HepG2 (cell line): ENCODE measurements around the gene AQP6. TPM values are rescaled to one million over a fixed set of nuclear protein-coding genes. Genes with fewer than 3 reads are reported as not detected.

Experiments used
- ATAC-seq: fragments of 200-7000 bp; cut with Tn5 transposase; 3 replicates; pipeline ENCODE4 v1.9.1; 2020; ENCODE audit warnings: mild to moderate bottlenecking, moderate library complexity
- BruUV-seq: library from RNA; stranded (reverse); fragments of 400-500 nt; replicated peaks from 2 replicates; lab custom pipeline; 2021; lab: Mats Ljungman, UMichigan
- CTCF ChIA-PET: fragments of 300-600 bp; formaldehyde crosslinking; extraction: SDS; loops from one replicate; lab custom pipeline; 2021; ENCODE audit warnings: low total read pairs, inconsistent platforms, low intra/inter-chr PET ratio; lab: Yijun Ruan, JAX
- POLR2A ChIA-PET: fragments of 350-600 bp; sonication (Branson Sonifier 250); formaldehyde crosslinking; loops from one replicate; lab custom pipeline; 2020; ENCODE audit warnings: antibody characterized with exemption, inconsistent platforms; lab: Yijun Ruan, JAX
- DNase-seq: peaks from one replicate; pipeline ENCODE4 v3.0.0-alpha.2; 2015; ENCODE audit warnings: low spot score
- FAIRE-seq: peaks from 3 replicates; lab custom pipeline; 2011; peaks lifted over from hg19 to GRCh38; lab: Jason Lieb, UNC
- H2AFZ ChIP-seq: one replicate; pipeline ENCODE4 v1.6.1; 2011; ENCODE audit warnings: low read length, inconsistent platforms
- H3K27ac ChIP-seq: fragments of 300-600 bp; 3 replicates; pipeline ENCODE4 v1.8.0; 2011; ENCODE audit warnings: mixed run types, mild to moderate bottlenecking, mixed read lengths, low read length, inconsistent platforms; ENCODE audit not compliant: insufficient read depth; ENCODE audit errors: extremely low read length
- H3K27me3 ChIP-seq, 2 experiments: fragments of 200-600 bp in 1 of 2; 2 replicates in 1 of 2; 3 replicates in 1 of 2; pipeline versions ENCODE4 v1.6.0 to v1.8.0; 2011; ENCODE audit warnings: low read length in 2 of 2, mild to moderate bottlenecking in 2 of 2, moderate library complexity in 2 of 2, inconsistent platforms in 1 of 2; ENCODE audit not compliant: insufficient read depth in 2 of 2, control insufficient read depth in 1 of 2
- H3K36me3 ChIP-seq, 2 experiments: fragments of 200-600 bp in 1 of 2; replicated peaks in 1 of 2; 2 replicates in 1 of 2; 3 replicates in 1 of 2; pipeline versions ENCODE4 v1.5.1 to v1.8.0; 2011; ENCODE audit warnings: low read length in 2 of 2, inconsistent platforms in 1 of 2; ENCODE audit not compliant: insufficient read depth in 2 of 2, control insufficient read depth in 1 of 2
- H3K4me1 ChIP-seq: 2 replicates; pipeline ENCODE4 v1.5.1; 2012; ENCODE audit warnings: low read length, inconsistent platforms; ENCODE audit not compliant: insufficient read depth
- H3K4me2 ChIP-seq: 2 replicates; pipeline ENCODE4 v1.6.0; 2011; ENCODE audit warnings: low read depth, low read length, inconsistent platforms
- H3K4me3 ChIP-seq, 3 experiments: fragments of 200-600 bp in 1 of 3; sonication (generic), shearing (Covaris generic) in 1 of 3; replicated peaks in 1 of 3; 2 replicates each; pipeline ENCODE4 v1.5.1; 2011 to 2016; ENCODE audit warnings: low read length in 3 of 3, inconsistent platforms in 2 of 3, low read depth in 2 of 3, mild to moderate bottlenecking in 2 of 3, control low read depth in 1 of 3, mixed read lengths in 1 of 3; ENCODE audit not compliant: insufficient read depth in 1 of 3
- H3K79me2 ChIP-seq: one replicate; pipeline ENCODE4 v1.6.1; 2011; ENCODE audit warnings: low read length, inconsistent platforms; ENCODE audit not compliant: insufficient read depth
- H3K9ac ChIP-seq: 2 replicates; pipeline ENCODE4 v1.6.0; 2011; ENCODE audit warnings: mild to moderate bottlenecking, low read depth, low read length, inconsistent platforms; ENCODE audit not compliant: insufficient read depth
- H3K9me3 ChIP-seq: 2 replicates; pipeline ENCODE4 v1.5.1; 2012; ENCODE audit warnings: mild to moderate bottlenecking, low read length
- H4K20me1 ChIP-seq: 2 replicates; pipeline ENCODE4 v1.6.0; 2011; ENCODE audit warnings: inconsistent platforms, mild to moderate bottlenecking, low read length, moderate library complexity; ENCODE audit not compliant: insufficient read depth
- ARID4A ChIP-seq: sonication (generic); formaldehyde crosslinking; IDR thresholded peaks from 2 replicates; pipeline ENCODE4 v1.5.0; 2020; ENCODE audit warnings: mild to moderate bottlenecking, missing genetic modification reagents, borderline replicate concordance
- FOXK2 ChIP-seq: fragments of 450-650 bp; IDR thresholded peaks from 2 replicates; pipeline ENCODE4 v1.6.1; 2016
- HNF1B ChIP-seq: sonication (generic); formaldehyde crosslinking; IDR thresholded peaks from 2 replicates; pipeline ENCODE4 v1.5.1; 2020; ENCODE audit warnings: mild to moderate bottlenecking, moderate library complexity, missing genetic modification reagents
- HNF4A ChIP-seq: sonication (generic); formaldehyde crosslinking; IDR thresholded peaks from 2 replicates; pipeline ENCODE4 v1.4.0; 2020; ENCODE audit warnings: missing genetic modification reagents
- MTF1 ChIP-seq: sonication (generic); formaldehyde crosslinking; IDR thresholded peaks from 2 replicates; pipeline ENCODE4 v1.5.0; 2020; ENCODE audit warnings: missing genetic modification reagents
- NFRKB ChIP-seq: fragments of 450-650 bp; IDR thresholded peaks from 2 replicates; pipeline ENCODE4 v1.6.1; 2017
- PHF20 ChIP-seq: sonication (generic); formaldehyde crosslinking; IDR thresholded peaks from 2 replicates; pipeline ENCODE4 v1.5.0; 2020; ENCODE audit warnings: mild to moderate bottlenecking, missing genetic modification reagents
- REPIN1 ChIP-seq: sonication (generic); formaldehyde crosslinking; IDR thresholded peaks from 2 replicates; pipeline ENCODE4 v1.8.0; 2022; ENCODE audit warnings: missing genetic modification reagents, low read depth, mild to moderate bottlenecking, borderline replicate concordance
- RFX1 ChIP-seq: fragments of 450-650 bp; IDR thresholded peaks from 2 replicates; pipeline ENCODE4 v1.6.1; 2017
- SOX6 ChIP-seq, 2 experiments: fragments of 450-650 bp in 1 of 2; sonication (generic) in 1 of 2; formaldehyde crosslinking in 1 of 2; IDR thresholded peaks; 2 replicates each; pipeline versions ENCODE4 v1.4.0 to v1.6.1; 2017 to 2020; ENCODE audit warnings: antibody characterized with exemption in 1 of 2, mild to moderate bottlenecking in 1 of 2, missing genetic modification reagents in 1 of 2
- SP5 ChIP-seq: IDR thresholded peaks from 2 replicates; pipeline ENCODE4 v1.6.1; 2016; ENCODE audit warnings: low read depth, borderline replicate concordance
- TAF15 ChIP-seq: fragments of 200-400 bp; formaldehyde crosslinking; IDR thresholded peaks from one replicate; pipeline ENCODE4 v1.6.1; 2018; ENCODE audit warnings: mild to moderate bottlenecking, low read depth, low read length; ENCODE audit not compliant: poor library complexity, severe bottlenecking
- ZFYVE20 ChIP-seq: sonication (generic); formaldehyde crosslinking; IDR thresholded peaks from 2 replicates; pipeline ENCODE4 v1.8.0; 2023; ENCODE audit warnings: low read depth, mild to moderate bottlenecking, moderate library complexity, missing genetic modification reagents, borderline replicate concordance
- ZNF10 ChIP-seq: sonication (generic); formaldehyde crosslinking; IDR thresholded peaks from 2 replicates; pipeline ENCODE4 v1.4.0; 2020; ENCODE audit warnings: mild to moderate bottlenecking, low read depth, missing genetic modification reagents, borderline replicate concordance
- ZNF232 ChIP-seq: sonication (generic); formaldehyde crosslinking; IDR thresholded peaks from 2 replicates; pipeline ENCODE4 v1.4.0; 2020; ENCODE audit warnings: missing genetic modification reagents, borderline replicate concordance
- ZNF264 ChIP-seq: sonication (generic); formaldehyde crosslinking; IDR thresholded peaks from 2 replicates; pipeline ENCODE4 v1.4.0; 2020; ENCODE audit warnings: missing genetic modification reagents
- ZNF335 ChIP-seq: sonication (generic); formaldehyde crosslinking; IDR thresholded peaks from 2 replicates; pipeline ENCODE4 v1.4.0; 2020; ENCODE audit warnings: missing genetic modification reagents
- WGBS: methylation state at CpG from one replicate; pipeline ENCODE4 v1.1.6; 2017; ENCODE audit warnings: low lambda C conversion rate; 5-methylcytosine and 5-hydroxymethylcytosine counted together
- in situ Hi-C: cut with HindIII; loops from 2 replicates; pipeline ENCODE4 v1.10.0; 2017; ENCODE audit warnings: low pct_unique_long_range_greater_than_20kb; ENCODE audit not compliant: extremely low pct_ligation_motif_present
- intact Hi-C: fragments of 100-400 bp; cut with micrococcal nuclease; formaldehyde crosslinking; loops from one replicate; pipeline ENCODE4 v1.10.0; 2022; ENCODE audit not compliant: unreplicated experiment
- polyA plus RNA-seq, 8 experiments: library from polyadenylated mRNA; depleted of rRNA in 3 of 8; stranded (reverse) in 7 of 8; unstranded in 1 of 8; fragments of >200 nt; fragmentation: Illumina TruSeq in 4 of 8; extraction: Trizol in 4 of 8; gene quantifications; 2 replicates each; pipeline versions ENCODE4 v1.2.1 to v1.2.3, GENCODE V29; 2011 to 2016; ENCODE audit warnings: low read depth in 4 of 8, missing spikeins in 1 of 8, mixed read lengths in 1 of 8; ENCODE audit not compliant: insufficient read depth in 1 of 8
- total RNA-seq, 5 experiments: library from RNA; depleted of rRNA; stranded (reverse); fragments of >200 nt; fragmentation: Illumina TruSeq; extraction: Trizol; gene quantifications; 2 replicates each; pipeline ENCODE4 v1.2.3, GENCODE V29; 2016; ENCODE audit warnings: low read depth in 1 of 5
- TF ChIP-seq, protein P1 (sequence below): sonication (generic); formaldehyde crosslinking; IDR thresholded peaks from 2 replicates; pipeline ENCODE4 v1.5.0; 2020; ENCODE audit warnings: mild to moderate bottlenecking, low read depth, missing genetic modification reagents, borderline replicate concordance

The AQP6 gene
- total and polyA plus RNA-seq, 2 of the 13 experiments (the other 11 are each of a cell fraction or from before 2014, with no cell fraction given): 0.32 to 1.3 TPM

DNA sequence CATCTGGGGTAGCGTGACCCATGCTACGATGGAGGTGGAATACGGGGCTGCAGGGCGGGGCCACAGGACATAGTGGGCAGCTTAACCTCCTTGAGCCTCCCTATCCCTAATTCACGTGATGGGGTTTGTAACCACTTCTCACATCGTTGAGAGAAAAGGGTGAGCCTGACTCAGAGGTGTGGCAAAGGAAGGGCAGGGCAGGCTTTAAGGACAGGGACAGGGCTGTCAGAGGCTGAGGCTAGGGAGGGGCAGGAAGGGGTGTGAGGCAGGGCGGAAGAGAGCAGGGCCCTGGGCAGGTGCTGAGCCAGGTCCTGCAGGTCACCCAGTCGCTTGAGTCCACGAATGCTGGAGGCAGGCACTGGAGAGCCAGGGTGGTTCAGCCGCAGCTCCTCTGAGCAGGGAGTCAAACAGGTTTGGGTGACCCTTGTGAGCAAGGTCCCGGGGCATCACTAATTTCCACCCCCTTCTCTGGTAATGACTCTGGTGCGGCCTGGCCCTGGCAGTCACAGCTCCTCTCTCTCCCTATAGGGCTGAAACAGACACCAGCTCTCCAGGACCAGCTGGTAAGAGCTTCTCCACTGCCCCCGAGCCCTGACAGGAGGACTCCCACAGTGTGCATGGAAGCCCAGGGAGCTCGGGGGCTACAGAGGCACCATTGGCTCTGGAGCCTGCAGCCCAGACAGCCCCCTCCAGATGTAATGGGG, 29.7 kb upstream of the AQP6 start:
- Histone ChIP-seq H2AFZ (no peak overlapping the region), H3K27me3 (peaks cover 3 to 9% of the 10 kb centered on the region in 2 experiments; a peak in 3 of 5 replicates), H3K4me3 (no peak overlapping the region), H3K27ac (no peak overlapping the region), H3K9me3 (no peaks in the 10 kb centered on the region), H3K79me2 (no peaks in the 10 kb centered on the region), H4K20me1 (no peaks in the 10 kb centered on the region), H3K36me3 (no peaks in the 10 kb centered on the region), H3K4me2 (no peak overlapping the region), H3K4me1 (peaks cover 29% of the 10 kb centered on the region), H3K9ac (no peak overlapping the region)
- ATAC-seq (no peak), FAIRE-seq (no peak), DNase-seq (no peak)
- no peak for TF ChIP-seq PHF20 (CRISPR knock-in tag)
- TF ChIP-seq ZNF264: no peak
- TF ChIP-seq SOX6 (IDR thresholded peaks at IDR 0.05): no peak
- no peak for TF ChIP-seq SOX6 (CRISPR knock-in tag; IDR thresholded peaks at IDR 0.05)
- TF ChIP-seq FOXK2: no peak
- no peak for TF ChIP-seq REPIN1 (CRISPR knock-in tag)
- no peak for TF ChIP-seq MTF1 (CRISPR knock-in tag)
- TF ChIP-seq ZNF232 (CRISPR knock-in tag): no peak
- TF ChIP-seq HNF1B (CRISPR knock-in tag): no peak
- TF ChIP-seq, protein P1, sequence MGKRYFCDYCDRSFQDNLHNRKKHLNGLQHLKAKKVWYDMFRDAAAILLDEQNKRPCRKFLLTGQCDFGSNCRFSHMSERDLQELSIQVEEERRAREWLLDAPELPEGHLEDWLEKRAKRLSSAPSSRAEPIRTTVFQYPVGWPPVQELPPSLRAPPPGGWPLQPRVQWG (CRISPR knock-in tag): no peak
- no peak for TF ChIP-seq ZFYVE20
- no peak for TF ChIP-seq ZNF335
- no peak for TF ChIP-seq ZNF10
- TF ChIP-seq RFX1: no peak
- no peak for TF ChIP-seq ARID4A
- TF ChIP-seq SP5 (CRISPR knock-in tag): no peak
- no peak for TF ChIP-seq TAF15
- no peak for TF ChIP-seq NFRKB
- no peak for TF ChIP-seq HNF4A (CRISPR knock-in tag)
- BruUV-seq: no TSS peak
- CTCF ChIA-PET: no interaction called here
- 54% methylated on average over 10 of the region's 14 CpGs for WGBS
- intact Hi-C loops (loop anchor here (10.0 kb wide), 1 partner anchor 78 kb away; no protein-coding TSS in a partner anchor), in situ Hi-C loops (loop anchor here (5.0 kb wide), 1 partner anchor 76 kb away; no protein-coding TSS in a partner anchor)
- POLR2A ChIA-PET: no interaction called here
